Fibroblast of skin of left quadriceps (primary cell): ENCODE data around the gene MMP21.
A peak's percentile ranks its signal among the peaks of the same experiment; 100 is the strongest.

Experiments used
- DNase-seq, 2 experiments: peaks; one replicate each; pipeline ENCODE4 v3.0.0-alpha.2; 2013; ENCODE audit warnings: low read depth in 2 of 2

Gene MMP21

DNA sequence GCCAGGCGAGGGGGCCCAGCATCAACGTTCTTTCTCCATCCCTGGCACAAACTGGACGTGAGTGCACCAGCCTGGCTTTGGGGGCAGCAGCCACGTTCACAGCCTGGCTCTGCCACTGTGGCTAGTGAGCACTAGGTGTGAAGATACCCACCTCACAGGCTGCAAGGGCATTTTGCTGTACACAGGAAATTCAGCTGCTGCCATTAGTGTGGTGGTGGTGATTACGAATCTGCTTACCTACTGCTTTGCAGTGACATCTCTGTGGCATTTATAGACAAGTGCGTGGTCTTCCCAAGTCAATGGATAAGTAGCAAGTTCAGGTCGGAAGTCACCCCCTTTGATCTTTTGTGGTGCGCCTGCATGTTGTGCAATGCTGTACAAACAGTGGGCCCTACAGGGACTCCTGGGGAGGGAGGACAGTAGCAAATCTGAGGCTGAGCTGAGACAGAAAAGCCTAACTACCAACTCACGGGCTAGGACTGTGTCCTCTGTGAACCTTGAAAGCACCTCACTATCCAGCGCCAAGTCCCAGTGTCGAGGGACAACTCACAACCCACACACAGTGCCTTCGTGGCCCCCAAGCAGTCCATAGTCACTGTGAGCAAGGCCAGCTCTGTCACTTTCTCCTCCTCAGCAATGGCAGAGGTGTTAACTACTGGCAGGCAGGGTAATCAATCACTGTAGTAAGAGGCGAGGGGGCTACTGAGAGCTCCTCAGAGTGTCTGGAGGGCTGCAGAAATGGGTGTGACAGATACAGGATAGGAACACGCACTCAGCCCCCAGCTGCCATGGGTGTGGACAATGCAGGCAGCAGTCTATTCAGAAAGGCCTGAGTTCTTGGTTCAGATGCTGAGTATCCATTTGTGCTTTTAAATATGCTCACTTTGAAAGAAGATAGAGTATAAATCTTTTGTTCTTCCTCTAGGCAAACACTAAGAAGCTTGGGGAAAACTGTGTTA lies 17.0 kb upstream of the MMP21 start:
- DNase-seq = no peak

DNA sequence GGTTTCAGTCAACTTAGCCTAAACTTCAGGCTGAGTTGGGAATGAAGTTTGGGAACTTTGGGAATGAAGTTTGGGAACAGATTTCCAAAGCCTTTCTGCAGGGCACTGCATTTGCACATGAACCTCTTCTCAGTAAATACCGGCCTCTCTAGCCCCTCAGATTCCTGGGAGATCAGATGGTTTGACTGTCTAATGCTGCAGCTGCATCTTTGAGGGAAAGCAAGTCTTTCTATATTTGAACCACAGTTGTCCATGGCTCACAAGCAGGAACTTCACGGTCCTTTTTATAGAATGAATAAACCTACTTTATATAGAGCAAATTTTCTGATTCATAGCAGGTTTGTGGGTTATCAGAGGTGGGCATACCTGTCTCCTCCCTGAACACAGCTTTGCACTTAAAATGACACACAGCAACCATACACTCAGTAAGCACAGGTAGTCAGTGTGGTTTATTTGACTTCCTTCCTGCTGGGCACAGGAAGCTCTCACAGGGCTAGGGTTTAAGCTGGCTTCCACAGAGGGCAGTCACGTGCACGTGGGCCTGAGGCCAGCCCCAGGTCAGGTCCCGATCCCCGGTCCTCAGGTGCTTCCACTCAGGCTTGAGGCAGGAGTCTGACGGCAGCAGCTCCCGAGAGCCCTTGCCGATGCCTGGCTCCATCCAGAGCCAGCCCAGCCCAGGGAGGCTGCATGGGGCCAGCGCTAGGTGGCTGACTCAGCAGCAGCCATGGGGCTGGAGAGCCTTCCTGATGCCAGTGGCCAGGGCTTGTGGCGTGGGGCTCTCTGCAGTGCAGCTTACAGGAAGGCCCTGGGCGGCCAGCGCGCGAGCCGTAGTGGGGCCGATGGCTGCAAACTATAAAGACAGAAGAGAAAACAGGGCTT lies 12.8 kb upstream of the MMP21 start:
- no peak for DNase-seq

DNA sequence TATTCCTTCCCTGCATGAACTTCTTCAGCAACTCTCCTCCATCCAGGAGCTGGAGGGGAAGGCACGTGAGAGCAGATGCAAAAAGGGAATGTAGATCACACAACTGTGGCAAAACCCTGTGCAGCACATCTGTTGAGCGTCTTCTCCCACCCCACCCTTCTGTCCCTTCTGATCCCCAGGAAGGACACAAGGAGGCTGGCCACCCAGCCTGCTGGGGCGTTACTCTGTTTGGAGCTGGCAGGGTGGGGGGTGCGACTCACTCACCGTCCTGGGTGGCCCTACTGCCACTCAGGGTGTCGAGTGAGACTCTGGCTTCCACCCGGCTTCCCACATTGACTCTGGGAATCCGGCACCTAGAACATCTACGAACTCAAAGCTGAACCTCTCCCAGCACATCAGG lies 10.2 kb upstream of the MMP21 start:
- no peak for DNase-seq

DNA sequence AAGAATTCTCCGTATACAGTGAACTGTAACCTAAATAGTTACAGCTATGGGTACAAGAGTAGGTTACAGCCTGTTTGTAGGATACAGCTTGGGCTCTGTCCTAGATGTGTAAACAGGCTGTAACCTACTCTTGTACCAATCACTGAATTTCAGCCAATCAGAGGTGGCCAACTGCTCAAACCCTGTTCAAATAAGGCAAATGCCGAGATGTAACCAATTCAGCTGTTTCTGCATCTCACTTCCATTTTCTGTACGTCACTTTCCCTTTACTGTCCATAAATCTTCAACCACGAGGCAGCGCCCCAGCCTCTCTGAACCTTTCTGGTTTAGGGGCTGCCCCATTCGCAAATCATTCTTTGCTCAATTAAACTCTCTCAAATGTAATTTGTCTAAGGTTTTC lies 8.3 kb upstream of the MMP21 start:
- no peak for DNase-seq

DNA sequence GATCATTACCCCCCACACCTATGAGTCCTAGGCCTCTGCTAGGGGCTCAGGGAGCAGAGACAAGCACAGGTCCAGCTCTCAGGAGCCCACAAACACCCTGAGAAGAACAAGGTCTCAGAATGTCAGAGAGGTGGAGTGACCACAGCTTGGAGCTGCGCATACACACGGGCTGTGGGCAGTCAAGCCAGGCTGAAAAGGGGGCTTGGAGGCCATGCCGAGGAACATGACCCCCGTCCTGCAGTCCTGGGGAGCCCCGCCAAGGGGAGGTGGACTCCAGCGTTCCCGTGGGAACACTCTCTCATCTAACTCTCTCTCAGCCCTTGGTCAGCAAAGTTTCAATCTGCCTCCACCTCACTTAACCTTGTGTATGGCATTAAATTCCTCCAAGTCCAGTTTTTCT lies 7.8 kb upstream of the MMP21 start:
- DNase-seq = no peak

DNA sequence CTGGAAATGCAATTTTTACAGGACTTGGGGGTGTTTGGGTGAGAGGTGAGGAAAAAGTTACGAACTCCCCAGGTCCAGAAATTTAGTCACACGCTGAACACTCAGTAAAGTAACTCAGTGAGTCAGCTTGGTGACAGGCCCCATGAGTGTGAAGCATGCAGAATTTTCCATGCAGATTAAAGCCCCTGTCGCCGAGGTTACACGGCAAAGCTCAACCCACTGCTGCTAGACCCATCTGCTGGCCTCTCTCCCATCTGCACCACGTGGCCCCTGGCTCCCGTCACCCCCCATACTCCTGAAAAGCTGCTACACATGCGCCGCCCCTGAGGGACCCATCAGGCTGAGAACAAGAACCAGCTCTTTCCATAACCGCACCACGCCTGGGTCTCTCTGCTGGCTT lies 7.0 kb upstream of the MMP21 start:
- no peak for DNase-seq

DNA sequence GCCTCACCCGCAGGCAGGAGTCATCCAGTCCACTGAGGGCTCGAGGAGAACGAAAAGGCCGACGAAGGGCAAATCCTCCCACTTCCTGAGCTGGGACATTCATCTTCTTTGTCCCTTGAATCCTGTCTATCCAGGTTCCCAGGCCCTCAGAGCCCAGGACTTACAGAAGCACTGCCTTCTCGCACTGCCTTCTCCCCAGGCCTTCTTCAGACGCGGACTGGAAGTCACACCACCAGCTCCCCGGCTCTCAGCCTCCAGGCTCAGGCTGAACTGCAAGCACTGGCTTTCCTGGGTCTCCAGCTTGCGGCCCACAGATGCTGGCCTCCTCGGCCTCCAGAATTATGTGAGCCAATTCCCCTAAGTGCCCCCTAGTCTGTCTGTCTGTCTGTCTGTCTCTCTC lies 6.4 kb upstream of the MMP21 start:
- no peak for DNase-seq

DNA sequence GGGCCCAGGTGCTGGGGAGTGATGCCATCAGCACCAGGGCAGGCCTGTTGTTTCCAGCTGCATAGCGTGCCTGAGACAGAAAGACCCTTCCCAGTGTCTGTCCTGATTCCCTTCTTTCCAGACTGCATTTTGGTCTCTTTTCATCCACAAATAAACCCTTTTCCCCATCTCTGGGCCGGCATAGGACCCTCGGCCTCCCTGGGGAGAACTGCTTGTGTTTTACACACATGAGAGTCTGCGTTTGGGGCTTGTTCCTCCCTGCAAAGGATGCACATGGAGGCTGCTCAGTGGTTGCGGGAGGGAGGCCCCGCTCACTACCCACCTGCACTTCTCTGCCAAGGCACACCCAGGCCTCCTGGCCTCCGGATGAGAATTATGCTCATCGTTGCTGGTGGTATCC lies 5.8 kb upstream of the MMP21 start:
- DNase-seq = no peak

DNA sequence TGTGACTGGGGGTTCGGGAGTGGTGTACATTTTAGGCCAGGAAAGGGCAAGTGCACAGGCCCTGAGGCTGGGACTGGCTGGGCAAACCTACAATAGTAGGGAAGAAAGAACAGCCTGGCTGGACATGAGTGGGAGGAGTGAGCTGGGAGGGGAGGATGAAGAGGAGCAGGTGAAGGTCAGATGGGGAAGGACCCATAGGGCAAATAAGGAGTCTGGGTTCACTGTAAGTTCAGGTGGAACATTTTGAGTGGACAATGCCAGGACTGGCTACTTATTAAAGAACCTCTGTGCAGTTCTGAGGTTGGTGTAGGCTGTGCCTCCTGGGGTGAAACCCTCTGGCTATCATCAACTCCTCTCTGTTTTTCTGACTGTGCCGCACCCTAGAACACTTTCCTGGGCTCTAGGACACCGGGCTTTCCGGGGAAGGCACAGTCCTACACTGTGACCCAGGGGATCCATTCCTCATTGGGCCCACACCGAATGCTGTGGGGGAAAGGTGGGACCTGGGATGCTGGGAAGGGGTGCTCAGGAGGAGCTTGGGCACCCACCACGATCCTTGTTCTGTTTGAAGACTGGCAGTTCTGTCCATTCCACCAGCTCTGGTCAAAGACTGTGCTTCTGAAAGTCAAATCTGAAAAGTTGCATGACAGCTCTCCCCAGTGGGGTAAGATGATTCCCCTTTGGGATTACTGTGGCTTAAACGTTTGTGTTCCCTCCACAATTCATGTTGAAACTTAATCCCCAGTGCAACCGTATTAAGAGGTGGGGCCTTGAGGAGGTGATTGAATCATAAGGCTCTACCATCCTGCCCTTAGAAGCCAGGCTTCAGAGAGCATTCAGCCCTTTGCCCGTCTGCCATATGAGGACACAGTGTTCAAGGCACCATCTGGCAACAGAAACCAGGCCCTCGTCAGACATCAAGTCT lies 4.0 kb upstream of the MMP21 start:
- no peak for DNase-seq

DNA sequence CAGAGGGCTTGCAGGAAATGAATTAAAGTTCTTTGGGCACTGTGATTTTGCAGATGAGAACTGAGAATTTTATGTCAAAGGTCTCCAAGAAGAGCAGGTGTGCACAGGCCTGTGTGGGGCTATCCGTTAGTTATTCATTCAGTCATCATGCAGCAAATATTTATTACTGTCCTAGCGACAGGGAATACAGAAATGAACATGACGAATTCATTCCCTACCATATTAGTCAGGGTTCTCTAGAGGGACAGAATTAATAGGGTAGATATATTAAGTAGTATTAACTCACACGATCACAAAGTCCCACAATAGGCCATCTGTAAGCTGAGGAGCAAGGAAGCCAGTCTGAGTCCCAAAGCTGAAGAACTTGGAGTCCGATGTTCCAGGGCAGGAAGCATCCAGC lies 2.9 kb upstream of the MMP21 start:
- DNase-seq = no peak

DNA sequence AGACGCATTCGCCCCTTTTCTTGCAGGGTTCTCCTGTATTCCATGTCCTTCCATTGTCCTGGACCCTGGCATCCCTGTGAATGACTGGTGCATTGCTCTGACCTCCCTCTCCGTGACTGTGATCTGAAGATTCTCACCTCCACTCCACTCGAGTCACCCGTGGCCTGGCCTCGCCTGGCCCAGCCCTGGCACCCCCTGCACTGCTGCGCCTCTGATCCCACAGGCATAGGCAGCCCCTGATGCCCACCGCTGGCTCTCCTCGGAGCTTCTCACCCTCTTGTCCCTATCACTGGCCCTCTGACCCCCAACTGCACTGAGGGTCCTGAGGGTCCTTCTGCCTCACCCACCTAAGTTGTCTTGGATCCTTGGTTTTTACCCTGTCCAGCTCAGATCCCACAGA lies 2.2 kb upstream of the MMP21 start:
- DNase-seq = no peak

DNA sequence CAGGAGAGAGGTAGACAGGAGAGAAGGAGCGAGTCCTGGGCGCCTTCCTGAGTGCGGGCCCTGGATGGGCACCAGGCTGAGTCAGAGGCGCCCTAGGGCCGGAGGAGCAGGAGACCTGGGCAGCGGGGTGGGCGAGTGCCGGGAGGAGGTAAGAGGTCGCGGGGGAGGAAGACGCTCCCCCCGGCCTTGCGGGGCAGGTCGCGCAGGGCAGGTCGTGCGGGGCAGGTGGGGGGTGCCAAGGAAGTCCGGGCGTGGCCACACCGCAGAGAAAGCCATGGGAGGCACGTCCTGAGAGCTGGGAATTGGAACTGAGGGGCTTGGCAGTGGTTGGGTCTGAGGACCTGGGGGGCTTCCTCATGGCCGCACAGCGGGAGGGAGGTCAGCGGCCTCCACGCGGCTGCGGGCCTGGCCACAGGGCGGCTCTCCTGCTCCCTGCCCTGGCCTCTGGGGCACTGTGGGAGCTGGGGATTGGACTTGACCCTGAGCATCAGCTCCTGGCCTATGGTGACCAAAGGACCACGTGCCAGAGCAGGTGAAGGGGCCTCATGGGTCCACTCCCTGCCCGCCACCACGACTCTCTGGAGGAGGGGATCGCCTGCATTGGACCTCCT lies 935 bp downstream of the MMP21 start:
- DNase-seq = no peak

DNA sequence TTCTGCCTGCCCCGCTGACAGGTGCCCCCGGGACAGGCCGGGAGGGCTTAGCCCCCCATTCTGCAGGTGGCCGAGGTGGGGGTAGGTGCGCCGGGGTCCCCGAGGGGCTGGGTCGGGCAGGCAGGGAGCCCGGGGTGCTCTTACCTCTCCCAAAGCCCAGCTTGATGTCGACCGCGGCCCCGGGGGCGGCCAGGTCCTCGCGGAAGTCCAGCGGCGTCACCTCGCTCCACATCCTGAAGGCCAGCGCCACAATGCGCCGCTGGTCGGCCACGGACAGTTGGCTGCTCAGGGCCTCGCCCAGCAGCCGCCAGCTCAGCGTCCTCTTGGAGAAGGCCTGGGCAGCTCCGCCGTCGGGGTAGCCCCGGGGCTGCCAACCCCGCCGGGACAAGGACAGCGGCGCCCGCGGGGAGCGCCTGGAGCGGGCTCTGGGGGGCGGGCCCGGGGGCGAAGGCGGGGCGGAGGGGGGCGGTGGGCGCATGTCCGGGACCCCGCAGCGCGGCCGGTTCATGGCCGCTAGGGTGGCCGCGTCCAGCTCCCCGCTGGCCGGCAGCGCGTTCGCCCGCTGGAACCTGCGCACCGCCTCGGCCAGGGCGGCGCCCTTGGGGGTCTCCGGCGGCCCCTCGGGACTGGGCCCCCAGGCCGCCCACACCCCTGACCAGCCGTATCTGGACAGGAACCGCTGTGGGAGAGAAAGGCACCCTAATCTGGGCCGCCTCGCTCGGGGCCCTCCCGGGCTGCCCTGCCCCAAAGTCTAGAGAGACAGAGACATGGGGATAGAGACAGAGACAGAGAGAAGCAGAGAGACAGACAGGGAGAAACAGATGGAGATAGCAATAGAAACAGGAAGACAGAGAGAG lies 1.7 kb downstream of the MMP21 start:
- no peak for DNase-seq

DNA sequence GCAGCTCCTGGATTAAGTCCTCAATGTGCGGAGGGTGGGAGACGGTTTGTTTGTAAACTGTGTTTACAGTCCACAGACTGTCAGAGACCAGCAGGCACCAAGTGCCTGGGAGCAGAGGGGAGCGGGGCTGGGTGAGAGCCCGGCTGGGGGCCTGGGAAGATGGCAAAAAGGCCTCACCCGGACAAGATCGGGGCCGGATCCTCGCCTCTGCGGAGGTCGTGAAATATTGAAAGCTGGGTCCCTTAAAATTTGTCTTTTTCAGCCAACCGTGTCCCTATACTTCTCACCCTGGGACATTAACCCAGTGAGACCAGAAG lies 2.8 kb downstream of the MMP21 start:
- DNase-seq = no peak

DNA sequence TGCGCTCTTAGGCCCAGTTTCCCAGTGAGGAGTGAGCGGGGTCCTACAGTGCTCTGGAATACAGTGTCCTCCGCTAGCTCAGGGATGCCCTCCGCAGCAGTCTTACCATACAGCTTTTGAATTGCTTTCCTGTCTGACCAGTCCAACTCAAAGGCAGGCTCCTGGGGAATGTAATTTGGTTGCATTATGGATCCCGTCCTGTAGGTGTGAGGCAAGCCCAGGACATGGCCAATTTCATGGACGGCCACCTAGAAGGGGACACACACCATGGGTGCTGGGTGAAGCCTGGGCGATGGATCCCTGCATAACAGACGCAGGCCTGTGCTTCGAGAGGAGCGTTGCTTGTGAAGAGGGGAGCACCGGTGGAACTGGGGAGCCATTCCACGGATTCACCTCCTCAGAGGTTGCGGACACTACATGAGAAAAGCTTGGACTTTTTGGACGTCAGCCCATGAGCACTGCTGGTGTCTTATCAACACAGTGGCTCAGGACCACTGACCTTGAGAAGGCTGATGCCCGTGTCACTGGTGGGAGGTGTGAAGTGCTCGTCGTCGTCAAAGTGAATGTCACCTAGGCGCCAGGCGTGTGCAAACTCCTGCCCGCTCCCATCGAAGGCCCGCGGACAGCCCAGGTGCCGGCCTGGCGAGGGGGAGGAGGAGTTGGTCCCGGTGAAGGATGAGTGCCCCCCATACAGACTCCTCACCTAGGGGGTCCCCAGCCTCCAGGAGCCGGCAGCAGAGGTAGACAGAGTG lies 3.3 kb downstream of the MMP21 start:
- no peak for DNase-seq

DNA sequence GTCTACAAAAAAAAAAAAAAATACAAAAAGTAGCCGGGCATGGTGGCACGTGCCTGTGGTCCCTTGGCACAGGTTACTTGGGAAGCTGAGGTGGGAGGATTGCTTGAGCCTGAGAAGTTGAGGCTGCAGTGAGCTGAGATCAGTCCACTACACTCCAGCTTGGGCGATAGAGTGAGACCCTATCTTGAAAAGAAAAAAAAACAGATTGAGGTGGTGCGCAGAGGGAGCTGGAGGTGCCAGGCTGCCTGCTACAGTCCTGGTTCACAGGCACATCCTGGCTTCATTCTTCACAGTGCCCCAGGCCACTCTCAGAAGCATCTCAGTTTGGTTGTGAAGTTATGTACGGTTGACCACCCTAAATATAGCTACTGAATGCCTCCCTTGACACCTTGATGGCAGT lies 4.8 kb downstream of the MMP21 start:
- no peak for DNase-seq

DNA sequence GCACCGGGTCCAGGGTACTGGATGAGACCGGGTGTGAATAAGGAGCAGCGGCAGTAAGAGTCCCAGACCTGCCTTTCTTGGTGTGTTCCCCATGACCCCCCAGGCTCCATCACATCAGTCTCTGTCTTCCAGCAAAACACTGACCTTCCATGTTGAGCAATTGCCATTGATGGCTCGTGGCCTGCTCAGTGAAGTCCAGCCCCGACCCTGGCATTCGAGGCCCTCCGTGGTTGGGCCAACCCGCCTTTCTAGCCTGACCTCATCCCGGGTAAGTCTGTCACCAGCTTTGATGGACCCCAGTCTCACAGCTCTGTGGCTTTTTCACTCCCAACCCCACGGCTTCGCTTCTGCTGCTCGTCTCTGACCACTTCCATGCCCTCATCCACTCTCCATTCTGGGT lies 6.4 kb downstream of the MMP21 start:
- DNase-seq = no peak

DNA sequence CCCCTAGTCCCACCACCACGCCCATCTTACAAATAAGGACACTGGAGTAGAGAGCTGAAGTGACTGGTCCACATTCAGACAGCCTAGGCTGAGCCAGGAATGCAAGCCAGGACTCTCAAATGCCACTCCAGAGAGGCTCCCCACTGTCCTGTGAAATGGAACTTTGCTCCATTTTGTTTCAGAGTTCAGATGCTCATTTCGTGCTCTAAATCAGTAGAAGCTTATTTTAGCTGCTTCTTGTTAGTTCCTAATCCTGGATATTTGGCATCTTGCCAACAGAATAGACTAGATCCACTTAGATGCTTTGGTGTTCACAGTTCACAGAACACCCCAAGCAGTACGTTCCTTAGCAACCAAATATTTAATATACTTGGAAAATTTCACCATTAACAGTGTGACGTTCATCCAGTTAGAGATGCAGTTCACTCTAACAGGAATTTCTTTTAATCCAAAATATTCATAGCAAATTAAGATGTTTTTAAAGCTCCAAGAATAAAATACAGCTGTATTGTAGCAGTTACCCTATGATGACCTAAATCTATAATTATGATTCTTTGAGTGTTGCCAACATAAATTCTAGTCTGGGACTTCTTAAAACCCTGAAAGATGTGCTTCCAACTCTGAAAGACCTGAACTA lies 7.3 kb downstream of the MMP21 start:
- peak in 1 of 2 experiments; percentile 4 for DNase-seq

DNA sequence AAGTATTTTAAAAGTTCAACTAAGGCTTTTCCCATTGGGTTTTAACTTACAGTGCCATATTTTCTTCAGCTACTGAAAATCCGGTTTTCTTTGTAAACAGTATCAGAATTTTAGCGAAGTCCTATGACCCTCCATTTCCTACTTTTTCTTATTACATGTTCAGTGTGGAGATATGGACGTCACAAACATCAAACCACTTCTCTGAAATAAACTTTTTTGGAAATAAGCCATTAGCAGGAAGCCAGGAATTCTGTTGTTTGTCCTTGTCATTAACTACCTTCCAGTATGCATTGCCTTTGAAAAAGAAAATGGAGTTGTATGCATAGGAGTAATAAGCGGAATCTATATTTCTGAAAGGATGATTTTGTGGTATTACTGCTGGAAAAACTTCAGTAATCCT lies 9.1 kb downstream of the MMP21 start:
- DNase-seq = no peak
